DOHH2 (cell line): ENCODE measurements around the gene PYGM.

Experiments used
- EZH2phosphoT487 ChIP-seq: fragments of 200-600 bp; sonication (generic); IDR thresholded peaks from 2 replicates; pipeline ENCODE4 v1.6.1; 2017; ENCODE audit warnings: borderline replicate concordance, mild to moderate bottlenecking, antibody characterized with exemption, low read length, moderate library complexity, mixed read lengths
- TF ChIP-seq, protein P1 (sequence below): fragments of 200-600 bp; sonication (generic); IDR thresholded peaks from one replicate; pipeline ENCODE4 v1.5.1; 2014; ENCODE audit warnings: antibody characterized with exemption, mild to moderate bottlenecking, low read depth, low read length; ENCODE audit not compliant: poor library complexity, severe bottlenecking

- TF ChIP-seq EZH2phosphoT487, result no peak
- TF ChIP-seq, protein P1, sequence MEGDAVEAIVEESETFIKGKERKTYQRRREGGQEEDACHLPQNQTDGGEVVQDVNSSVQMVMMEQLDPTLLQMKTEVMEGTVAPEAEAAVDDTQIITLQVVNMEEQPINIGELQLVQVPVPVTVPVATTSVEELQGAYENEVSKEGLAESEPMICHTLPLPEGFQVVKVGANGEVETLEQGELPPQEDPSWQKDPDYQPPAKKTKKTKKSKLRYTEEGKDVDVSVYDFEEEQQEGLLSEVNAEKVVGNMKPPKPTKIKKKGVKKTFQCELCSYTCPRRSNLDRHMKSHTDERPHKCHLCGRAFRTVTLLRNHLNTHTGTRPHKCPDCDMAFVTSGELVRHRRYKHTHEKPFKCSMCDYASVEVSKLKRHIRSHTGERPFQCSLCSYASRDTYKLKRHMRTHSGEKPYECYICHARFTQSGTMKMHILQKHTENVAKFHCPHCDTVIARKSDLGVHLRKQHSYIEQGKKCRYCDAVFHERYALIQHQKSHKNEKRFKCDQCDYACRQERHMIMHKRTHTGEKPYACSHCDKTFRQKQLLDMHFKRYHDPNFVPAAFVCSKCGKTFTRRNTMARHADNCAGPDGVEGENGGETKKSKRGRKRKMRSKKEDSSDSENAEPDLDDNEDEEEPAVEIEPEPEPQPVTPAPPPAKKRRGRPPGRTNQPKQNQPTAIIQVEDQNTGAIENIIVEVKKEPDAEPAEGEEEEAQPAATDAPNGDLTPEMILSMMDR, result no peak
Measured at GRCh38 chr11:64713781-64714363, 45.9 kb downstream of the PYGM start.
